ENCODE data around the gene RPS19BP1.
"Not testable (repeated sequence)": the region's sequence is repeated elsewhere in the genome, so short reads cannot be mapped to it uniquely, and the experiment has no call there.

The RPS19BP1 gene

DNA sequence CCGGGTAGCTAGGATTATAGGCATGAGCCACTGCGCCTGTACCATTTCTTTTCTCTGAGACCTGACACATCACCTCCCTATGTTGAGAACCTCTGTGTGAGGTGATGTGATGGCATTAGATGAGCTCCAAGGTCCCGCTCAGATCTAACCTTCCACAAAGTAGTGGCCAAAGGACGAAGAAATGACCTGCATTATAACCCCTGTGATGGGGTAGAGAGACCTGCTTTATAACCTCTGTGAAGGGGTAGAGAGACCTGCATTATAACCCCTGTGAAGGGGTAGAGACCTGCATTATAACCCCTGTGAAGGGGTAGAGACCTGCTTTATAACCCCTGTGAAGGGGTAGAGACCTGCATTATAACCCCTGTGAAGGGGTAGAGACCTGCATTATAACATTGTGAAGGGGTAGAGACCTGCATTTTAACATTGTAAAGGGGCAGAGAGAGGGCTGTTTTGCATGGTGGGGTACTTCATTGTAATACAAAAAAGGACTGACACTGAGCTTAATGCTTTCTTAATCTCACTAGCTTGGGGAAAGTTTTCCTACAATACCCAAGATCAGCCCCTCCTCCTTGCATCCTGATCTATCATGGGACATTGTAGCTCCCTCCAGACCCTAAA lies 21.9 kb downstream of the RPS19BP1 start:
- no peak for DNase-seq

DNA sequence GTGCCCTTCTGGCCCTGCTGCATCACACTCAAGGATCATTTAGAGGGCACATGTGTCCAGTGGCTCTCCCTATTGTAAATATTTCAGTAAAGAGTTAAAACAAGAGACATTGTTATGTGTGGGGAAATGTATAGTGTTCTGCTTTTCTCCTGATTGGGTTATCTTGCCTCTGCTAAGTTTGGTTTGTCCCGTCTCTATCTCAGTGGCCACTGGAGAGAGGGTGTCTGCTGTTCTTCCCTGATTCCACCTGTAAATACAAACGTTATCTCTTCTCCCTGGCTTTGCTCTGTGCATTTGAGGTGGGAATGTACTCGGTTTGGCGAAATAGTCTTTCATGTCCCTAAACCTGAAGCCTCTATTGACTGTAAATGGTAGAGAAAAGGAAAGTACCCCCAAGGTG lies 24.2 kb downstream of the RPS19BP1 start:
- no peak for DNase-seq

DNA sequence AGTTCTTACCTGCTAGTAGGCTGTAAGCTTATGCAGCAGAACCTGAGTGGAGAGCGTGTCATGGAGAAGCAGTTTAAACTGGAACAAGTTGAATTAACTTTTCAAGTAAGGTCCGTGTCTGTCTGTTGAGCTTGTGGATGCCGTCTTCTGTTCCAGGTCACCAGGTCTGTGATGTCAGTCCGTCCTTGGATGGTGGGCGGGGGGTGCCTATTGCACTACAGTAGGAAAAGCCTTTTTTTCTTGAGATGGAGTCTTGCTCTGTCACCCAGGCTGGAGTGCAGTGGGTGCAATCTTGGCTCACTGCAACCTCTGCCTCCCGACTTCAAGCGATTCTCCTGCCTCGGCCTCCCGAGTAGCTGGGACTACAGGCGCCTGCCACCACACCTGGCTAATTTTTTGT lies 25.5 kb downstream of the RPS19BP1 start:
- DNase-seq, result not testable (repeated sequence)

DNA sequence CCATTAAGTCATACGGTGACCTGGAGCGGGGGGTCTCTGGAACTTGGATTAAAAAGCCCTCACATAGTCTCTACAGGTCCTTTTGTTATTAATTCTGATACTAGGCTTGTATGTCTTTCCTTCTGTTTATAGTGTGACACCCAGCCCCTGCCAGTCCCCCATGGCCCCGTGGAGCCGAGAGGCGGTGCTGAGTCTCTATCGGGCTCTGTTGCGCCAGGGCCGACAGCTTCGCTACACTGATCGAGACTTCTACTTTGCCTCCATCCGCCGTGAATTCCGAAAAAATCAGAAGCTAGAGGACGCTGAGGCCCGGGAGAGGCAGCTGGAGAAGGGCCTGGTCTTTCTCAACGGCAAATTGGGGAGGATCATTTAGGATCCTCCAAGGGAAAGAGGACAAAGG lies 28.5 kb downstream of the RPS19BP1 start:
- no peak for DNase-seq

DNA sequence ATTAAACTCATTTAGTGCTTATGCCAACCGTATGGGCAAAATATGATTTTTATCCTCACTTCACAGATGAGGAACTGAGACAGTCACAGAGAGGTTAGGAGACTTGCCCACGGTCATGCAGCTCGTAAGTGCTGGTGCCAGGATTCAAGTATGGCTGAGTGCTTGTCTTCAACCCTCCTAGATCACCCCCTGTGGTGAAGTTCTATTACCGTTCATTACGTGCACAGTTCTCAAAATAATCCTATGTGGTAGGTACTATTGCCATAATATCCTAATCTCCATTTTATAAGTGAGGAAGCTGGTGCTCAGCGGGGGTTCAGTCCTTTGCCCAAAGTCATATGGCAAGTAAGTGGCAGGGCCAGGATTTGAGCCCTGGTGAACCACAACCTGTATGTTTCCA lies 28.9 kb downstream of the RPS19BP1 start:
- DNase-seq, result no peak

DNA sequence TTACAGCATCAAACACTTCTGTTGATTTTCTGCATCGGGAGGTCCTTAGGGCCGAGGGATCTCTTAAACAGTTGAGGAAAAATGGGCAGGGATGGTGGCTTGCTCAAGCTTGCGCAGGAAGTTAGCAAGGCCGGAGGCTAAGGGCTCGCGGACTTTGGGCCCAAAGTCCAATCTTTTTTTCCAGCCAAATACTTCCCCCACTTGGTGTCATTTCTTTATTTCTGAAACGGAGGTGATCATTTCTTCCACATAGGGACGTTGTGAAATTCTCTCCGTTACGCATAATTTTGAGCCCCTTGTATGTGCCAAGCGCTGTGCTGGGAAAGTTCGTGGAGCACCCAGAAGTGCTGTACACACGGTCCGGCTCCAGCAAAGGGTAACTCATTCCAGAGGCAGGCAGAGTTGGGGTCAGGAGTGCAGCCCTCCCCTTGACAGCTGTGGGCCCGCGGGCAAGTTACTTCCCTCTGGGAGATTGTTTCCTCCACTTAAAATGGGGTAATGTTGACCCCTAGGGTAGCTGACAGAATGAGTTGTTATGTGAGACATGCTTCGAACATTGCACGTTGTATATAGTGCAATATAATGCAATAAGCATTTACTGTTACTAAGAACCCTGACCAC lies 29.6 kb downstream of the RPS19BP1 start:
- DNase-seq, result no peak

DNA sequence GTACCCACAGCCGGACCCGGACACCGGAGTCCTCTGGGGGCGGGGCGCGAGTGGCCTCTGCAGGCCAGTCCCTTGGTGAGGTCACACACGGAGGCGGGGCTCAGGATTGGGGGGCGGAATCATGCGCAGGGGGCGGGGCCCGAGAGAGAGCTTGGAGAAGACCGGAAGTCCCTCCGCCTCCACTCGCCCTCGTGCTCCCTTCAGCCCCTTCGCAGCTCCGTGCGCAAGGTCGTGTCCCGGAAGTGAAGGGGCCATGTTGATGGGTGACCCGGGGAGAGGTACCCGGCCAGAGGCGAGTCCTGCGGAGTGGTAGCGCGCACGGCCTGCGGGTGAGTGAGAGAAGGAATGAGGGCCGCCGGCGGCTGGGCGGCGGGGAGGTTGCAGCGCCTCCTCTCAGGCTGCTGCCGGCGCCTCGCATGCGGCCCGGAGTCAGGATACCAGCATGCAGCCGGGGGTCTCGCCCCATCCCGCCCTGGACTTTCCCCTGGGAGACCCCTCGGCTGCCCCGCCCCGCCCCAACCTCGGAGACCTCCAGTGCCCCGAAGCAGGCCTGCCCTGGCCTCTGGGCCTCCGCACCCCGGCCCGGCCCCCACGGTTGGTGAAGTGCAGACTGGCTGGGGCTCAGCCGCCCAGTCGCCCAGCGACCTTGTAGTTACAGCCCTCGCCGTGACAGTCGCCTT lies 30.3 kb downstream of the RPS19BP1 start, which contains the start of gene MIEF1:
Gene MIEF1, plus strand, starts transcription at position 182 of the 680 bp plus-strand sequence. CDS start 9,005 bp downstream, outside the sequence.
- peak; percentile 90 for DNase-seq

DNA sequence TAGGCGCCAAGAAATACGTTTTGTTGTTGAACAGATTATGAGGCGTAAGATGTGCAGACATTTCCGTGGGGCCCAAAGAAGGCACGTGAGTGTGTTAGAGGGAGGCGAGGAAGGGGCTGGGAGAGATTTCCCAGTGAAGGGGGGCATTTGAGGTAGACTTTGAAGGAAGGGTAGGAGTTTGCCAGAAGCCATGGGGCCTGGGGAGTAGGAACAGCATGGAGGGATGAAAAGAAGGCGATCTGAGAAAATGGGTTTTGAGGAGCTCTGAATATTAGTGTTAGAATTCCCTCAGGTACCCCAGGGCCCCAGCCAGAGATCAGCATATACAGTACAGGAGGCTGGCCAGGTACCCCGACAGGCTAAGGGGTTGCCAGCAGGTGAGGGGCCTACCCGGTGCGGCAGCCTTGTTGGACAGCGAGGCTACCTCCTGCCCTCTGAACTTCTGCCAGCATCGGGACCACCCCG lies 30.9 kb downstream of the RPS19BP1 start:
- DNase-seq, result no peak

DNA sequence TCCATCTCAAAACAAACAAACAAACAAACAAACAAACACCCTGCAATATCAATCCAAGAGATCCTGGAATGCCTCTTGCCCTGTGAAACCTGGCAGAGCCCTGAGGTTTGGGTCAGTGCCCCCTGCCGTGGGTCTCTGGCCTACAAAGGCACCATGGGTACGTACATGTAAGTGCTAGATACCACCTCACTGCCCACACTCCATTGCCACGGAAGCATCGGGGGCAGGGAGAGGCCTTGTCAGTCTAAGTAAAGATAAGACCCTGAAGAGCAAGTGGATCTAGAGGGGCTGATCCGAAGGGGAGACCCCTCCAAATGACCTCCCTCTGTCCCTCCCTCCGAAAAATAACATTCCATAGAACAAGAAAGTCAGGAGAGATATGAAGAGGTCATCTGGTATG lies 32.4 kb downstream of the RPS19BP1 start:
- no peak for DNase-seq

DNA sequence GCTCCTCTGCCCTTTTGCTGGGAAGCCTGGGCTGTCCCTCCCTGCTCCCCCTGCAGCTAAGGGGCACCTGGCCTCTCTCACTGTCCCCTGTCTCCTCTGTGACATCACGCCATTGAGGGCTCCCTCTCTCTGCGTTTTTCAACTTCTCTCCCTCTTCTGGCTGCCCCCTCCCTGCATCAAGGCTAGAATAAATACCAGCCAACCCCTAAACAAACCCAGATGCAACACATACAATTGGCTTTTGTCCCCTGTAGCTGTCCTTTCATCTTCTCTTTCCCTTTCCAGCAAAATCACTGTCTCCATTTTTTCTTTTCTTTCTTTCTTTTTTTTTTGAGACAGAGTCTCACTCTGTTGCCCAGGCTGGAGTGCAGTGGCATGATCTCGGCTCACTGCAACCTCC lies 33.7 kb downstream of the RPS19BP1 start:
- no peak for DNase-seq

DNA sequence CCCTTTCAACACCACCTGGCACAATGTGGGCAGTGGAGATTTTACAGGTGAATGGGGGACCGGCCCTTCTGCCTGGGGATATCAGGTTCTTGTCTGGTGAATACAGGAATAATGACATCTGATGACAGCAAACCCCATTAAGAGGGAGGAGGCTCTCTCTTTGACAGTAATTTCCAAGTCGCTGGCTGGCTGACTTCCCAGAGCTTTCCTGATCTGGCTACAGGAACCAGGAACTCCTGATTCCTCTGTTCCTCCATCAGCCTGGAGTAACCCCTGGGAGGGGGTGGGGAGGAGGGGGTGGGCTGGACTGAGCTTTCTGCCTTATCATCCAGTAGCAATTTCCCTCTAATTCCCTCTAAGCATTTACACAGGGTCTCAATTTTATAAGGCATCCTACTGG lies 34.2 kb downstream of the RPS19BP1 start:
- DNase-seq, result no peak

DNA sequence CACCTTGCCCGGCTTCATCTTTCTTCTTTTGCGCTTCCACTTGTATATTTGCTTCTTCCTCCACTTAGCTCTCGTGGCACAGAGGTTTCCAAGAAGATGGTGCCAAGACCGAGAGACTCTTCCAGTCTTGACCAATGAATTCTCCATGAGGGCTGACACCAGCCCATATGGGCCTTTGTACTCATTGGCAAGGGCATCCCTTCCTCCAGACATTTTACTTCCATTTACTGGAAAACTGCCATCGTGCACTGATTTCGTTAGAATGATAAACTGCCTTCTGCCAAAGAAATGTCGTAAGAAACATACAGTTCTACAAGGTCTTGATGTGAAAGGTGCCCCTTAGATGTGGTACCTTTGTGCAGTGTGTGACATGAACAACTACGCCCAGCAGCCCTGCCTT lies 35.1 kb downstream of the RPS19BP1 start:
- no peak for DNase-seq

DNA sequence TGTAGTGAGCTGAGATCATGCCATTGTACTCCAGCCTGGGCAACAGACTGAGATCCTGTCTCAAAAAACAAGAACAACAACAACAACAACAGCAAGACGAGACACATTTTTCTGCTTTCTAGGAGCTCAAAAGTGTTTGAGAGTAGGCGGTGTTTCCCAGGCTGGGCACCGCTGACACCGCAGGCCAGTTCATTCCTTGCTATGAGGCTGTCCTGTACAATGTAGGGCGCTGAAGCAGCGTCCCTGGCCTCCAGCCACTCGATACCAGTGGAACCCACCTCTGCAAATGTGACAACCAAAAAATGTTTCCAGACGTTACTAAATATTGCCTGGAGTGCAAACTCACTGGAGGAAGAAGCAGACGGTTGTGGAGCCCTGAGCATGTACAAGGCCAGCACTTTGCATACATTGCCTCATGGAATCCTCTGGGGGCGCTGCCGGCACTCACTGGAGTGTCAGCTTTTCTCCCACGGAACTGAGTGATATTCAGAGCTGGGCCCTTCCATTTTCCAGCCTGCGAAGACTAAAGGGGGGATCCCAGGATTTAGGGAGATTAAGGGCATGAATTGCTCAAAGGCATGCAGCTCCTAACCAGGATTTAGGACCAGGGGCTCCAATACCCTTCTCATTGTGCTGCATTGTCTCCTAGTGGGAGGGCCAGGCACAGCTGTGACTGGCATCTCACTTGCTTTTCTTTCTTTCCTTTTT lies 36.3 kb downstream of the RPS19BP1 start:
- DNase-seq, result peak; percentile 29

DNA sequence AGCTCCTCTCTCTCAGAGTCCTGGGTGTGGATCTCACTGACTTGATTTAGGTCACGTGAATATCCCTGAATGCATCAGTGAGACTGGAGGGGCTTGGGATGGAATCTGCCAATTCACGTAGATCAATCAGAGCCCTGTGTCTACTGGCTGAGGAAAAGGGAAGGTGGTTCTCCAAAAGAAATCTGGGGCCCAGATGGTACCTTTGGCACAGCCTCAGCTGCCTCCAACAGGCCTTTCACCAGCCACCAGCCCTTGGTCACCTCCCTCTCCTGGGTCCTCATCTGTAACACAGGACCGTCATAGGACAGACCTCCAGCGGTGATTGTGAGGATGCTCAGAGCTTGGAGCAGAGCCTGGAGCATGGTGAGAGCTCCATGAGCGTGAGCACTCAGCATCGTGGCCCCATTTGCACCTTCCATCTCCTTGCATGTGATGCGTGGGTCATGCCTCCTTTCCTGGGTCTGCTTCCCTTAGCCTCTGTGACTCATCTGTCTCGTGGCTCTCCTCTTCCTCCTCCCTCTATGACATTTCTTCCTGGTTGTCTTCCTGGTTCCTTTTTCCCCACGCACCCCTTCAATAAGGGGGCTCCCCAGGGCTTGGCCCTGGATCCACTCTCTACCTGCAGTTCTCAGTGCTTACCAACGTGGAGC lies 38.0 kb downstream of the RPS19BP1 start:
- no peak for DNase-seq

DNA sequence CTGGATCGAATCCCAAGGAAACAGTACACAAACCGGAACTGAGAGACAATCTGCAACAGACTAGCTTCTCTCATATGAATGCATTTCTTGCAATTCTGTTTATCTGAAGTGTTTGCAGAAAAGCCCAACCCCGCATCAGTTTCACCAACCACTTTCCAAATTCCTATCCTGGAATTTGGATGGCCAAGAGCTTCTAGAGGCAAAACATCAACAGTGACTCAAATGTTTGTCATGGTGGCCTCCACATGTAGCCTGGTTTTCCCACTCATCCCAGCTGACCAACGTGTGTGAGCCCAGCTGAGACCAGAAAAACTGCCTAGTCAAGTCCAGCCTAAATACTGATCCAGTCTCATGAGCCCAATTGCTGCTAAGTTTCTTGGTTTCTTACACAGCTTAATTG lies 38.8 kb downstream of the RPS19BP1 start:
- no peak for DNase-seq

DNA sequence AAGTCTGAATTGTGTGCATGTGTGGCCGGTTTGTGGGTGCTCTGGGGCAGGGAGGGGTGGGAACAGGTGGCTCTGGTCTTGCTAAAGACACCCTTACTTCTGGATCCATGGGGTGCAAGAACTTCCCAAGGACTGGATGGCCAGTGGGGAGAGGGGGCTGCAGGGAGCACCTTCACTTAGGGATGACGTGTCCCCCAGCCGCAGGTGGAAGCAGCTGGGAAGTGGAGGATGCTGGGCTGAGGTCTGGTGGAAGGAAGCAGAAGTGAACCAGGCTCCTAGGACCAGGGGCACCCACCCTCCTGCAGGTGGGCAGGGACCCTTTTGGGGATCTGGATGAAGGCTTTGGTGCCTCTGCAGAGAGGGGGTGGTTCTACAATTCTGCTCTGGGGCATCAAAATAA lies 40.4 kb downstream of the RPS19BP1 start:
- no peak for DNase-seq

DNA sequence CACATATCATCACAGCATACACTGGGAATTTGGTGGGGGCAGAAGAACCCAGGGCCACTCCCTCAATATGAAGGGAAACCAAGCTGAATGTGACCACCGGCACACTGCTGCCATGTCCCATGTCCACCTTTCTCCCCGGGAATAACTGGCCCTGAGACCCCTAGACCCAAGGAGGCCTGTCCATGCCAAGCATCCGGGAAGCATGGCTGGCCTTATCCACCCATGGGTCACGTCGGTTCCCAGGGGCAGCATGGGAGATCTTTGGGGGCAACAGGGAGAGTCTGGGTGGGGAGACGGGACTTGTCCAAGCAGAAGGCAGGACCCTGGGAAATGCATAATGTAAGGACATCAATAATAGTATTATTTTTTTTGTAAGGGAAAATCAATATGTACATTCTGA lies 40.9 kb downstream of the RPS19BP1 start:
- no peak for DNase-seq

DNA sequence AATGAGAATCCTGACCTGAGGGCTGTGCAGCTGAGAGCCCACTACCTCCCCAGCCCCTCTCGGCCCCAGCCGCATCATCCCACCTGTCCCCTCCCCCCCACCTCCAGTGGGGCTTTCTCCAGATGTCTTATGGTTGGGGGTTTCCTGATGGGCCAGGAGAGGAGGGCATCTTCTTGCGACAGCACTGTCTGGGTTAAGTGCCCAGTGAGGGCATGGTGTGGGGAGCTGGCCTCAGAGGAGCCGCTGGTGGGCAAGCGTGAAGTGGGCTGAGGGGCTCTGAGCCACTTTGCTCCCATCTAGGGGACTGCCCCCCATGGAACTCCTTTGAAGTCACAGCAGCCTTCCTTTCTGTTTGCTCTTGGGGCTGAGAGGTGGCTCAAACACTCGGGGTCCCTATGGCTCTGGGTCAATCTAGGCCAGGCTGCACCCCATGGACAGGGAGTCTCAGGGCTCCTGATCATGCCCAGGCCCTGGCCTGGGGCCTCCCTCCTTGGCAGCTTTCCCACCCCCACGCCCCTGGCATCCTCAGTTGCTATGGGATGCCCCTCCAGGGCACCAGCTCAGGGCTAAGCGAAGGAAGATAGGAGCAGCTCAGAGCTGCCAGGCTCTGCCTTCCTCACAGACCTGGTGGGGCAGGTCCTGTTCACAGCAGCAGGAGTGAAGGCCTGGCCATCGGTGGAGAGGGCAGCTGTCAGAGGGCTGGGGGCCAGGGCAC lies 41.4 kb downstream of the RPS19BP1 start:
- no peak for DNase-seq

DNA sequence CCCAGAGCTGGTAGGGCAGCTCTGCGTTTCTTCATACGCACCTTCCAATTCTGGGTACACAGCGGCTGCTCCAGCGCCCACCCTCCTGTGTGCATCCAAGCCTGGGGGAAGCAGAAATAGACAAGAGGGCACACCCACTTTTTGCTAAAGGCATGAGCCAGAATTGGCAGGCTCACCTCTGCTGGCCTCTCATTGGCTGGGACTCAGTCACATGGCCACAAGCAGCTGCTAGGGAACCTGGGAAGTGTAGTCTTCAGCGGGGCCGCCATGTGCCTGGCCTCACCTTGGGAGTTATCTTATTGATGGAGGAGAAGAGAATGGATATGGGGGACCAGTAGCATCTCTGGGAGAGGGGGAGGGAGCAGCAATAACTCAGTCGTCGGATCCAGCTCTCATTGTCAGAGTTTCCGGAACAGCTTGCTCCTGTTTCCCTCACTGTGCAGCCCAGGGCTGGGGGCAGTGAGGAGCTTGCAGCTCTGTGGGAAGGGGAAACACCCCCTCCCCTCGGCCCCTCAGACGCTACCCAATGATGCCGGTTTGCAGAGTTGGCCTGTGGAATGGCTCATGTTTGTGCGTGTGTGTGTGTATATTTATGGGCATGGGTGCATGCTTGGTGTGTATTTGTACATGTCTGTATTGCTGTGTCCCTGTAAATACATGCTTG lies 42.3 kb downstream of the RPS19BP1 start:
- no peak for DNase-seq

DNA sequence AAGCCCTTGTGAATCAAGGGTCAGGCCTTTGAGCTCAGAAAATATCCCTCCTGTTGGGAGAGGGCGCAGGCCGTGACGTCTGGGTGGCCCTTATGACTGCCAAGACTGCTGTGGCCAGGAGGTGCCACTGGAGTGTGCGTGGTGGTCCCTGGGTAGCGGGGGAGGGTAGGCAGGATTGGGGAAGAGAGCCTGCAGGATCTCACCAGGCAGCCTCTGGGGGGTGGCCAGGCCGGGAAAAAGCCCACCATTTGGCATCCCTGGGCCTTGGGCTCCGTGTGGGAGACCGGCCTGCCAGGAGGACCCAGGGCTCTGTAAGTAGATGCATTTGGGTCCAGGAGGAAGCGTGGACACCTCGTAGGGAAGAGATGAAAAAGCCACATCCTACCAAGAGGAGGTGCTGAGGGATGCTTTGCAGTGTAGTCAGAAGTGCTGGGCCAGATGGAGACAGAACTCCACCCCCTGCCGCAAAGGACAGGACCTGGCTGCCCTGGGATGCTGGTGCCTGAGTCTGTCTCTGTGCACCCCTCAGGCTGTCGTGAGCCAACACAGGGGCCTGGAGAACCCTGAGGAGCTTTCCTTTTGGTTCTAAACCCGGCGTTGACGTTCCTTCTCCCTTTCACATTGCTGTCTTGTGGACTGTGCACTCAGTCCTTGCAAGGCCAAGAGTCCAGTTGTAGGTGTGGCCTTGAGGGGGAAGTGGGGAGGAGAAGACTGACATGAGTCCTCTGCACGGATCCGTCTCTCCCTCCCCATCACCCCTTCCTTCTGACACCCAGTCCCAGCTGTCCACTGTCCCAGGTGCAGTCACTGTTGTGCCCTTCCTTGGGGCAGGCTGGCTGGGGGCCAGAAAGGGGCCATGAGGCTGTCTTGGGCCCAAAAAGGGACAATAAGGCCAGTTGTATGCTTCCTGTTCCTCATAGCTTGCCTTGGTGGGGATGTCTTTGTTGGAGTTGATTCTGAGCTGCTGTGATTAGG lies 43.2 kb downstream of the RPS19BP1 start:
- no peak for DNase-seq

All from KG1 (cell line).